OCI-LY3 (cell line): ENCODE measurements around the gene TSPEAR.

Experiments
- CTCF ChIP-seq: fragments of 200-600, 300-600 bp; sonication (generic); IDR thresholded peaks from 2 replicates; pipeline ENCODE4 v1.5.1; 2014; ENCODE audit warnings: antibody characterized with exemption, low read length, low read depth
- EZH2phosphoT487 ChIP-seq: fragments of 200-600 bp; shearing (Covaris generic); IDR thresholded peaks from 2 replicates; pipeline ENCODE4 v1.6.1; 2018; ENCODE audit warnings: antibody characterized with exemption, mixed run types, low read depth

GRCh38 chr21:44734026-44734745 is 22.8 kb upstream of the TSPEAR start:
- TF ChIP-seq CTCF, result no peak
- TF ChIP-seq EZH2phosphoT487, result no peak
